GM18870 (cell line): ENCODE results near the gene METTL8.
"Not testable (repeated sequence)": the region's sequence is repeated elsewhere in the genome, so short reads cannot be mapped to it uniquely, and the experiment has no call there.

Experiments
- ATAC-seq: cut with Tn5 transposase; IDR thresholded peaks from one replicate; pipeline ENCODE4 v1.9.1; 2021; ENCODE audit warnings: moderate library complexity; ENCODE audit not compliant: unreplicated experiment

Gene METTL8

DNA sequence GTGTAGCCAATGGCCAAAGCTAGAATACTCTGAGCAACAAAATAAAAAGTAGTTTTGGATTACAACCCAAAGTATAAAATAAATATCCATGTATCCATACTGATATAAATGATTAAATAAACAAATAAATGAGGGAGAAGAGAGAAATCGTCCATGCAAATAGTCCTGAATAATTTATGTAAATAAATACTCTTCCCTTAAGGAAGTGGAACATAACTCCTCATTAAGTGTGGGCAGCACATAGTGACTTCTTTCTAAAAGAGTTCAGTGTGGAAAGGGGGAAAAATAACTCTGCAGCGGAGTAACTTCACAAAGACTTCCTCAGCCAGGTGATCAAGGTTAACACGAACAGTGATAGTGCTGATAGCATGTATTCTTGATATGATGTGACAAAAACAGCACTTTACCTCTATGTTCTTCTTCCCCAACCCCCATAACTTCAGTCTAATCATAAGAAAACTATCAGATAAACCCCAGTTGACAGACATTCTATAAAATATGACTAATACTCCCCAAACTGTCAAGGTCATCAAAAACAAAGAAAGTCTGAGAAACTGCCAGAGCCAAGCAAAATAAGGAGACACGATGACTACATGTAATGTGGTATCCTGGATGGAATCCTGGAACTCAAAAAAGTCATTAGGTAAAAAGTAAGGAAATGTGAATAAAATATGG is 30.7 kb downstream of the METTL8 start:
- no peak for ATAC-seq

GRCh38 chr2:171401947-171402346 is 31.8 kb downstream of the METTL8 start:
- no peak for ATAC-seq

DNA sequence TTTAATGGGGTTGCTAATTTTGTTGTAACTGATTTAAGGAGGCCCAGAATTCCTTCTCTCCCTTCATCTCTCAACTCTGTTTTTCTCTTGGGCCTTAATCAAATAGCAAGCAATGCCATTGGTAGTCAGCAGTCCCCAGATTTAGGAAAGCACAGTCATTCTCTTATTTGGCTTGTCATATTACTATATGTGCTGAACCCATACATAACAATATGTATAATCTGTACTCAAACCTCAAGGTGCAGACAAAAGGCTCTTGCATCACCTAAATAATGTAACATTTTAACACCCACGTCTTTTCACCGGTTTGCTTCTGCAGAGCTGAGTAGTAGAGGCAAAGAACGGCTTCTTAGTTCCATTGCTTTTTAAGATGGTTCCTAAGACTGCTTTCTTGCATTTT is 33.4 kb downstream of the METTL8 start:
- ATAC-seq, result no peak

- no peak for ATAC-seq
These were observed 34.5 kb downstream of the METTL8 start for GRCh38 chr2:171399292-171399691.

GRCh38 chr2:171394164-171394740 is 39.5 kb downstream of the METTL8 start:
- ATAC-seq, result no peak

GRCh38 chr2:171393487-171393886 is 40.3 kb downstream of the METTL8 start:
- ATAC-seq, result no peak

DNA sequence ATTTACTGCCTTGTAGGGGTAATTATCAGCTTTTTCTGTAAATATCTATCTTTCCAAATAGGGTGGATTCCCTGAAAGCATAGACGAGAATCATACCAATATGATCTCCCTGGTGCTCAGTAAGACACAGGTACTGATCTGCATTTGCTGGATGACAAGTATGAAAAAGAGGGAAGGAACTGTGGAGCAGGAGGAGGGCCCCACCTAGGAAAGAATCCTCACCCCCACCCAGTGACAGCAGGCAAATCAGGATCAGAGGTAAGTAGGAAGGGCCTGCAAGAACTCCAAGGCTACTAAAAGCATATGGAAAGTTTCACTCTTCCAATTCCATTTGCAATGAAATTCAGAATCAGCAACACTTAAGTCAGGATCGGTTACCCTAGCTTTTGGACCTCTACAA is 42.3 kb downstream of the METTL8 start:
- ATAC-seq, result no peak

- no peak for ATAC-seq
These were observed 42.8 kb downstream of the METTL8 start for GRCh38 chr2:171390941-171391516.

DNA sequence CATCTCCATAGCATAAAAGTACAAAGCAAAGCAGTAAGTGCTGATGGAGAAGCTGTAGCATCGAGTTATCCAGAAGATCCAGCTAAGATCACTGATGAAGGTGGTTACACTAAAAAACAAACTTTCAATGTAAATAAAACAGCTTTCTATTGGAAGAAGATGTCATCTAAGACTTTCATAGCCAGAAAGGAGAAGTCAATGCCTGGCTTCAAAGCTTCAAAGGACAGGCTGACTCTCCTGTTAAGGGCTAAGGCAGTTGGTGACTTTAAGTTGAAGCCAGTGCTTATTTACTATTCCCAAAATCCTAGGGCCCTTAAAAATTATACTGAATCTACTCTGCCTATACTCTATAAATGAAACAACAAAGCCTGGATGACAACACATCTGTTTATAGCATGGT is 44.0 kb downstream of the METTL8 start:
- ATAC-seq, result no peak

DNA sequence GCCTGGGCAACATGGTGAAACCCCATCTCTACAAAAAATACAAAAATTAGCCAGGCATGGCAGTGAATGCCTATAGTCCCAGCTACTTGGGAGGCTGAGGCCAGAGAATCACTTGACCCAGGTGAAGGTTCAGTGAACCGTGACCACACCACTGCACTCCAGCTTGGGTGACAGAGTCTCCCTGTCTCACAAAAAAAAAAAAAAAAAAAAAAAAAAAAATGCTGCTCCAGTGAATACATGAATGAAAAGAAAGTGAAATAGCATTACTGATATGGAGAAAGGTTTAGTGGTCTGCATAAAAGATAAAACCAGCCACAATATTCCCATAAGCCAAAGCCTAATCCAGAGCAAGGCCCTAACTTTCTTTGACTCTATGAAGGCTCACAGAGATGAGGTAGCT is 44.5 kb downstream of the METTL8 start:
- peak; percentile 49 for ATAC-seq

- no peak for ATAC-seq
These were observed 46.7 kb downstream of the METTL8 start for GRCh38 chr2:171387052-171387451.

- ATAC-seq, result no peak
These were observed 47.2 kb downstream of the METTL8 start for GRCh38 chr2:171386627-171387026.

DNA sequence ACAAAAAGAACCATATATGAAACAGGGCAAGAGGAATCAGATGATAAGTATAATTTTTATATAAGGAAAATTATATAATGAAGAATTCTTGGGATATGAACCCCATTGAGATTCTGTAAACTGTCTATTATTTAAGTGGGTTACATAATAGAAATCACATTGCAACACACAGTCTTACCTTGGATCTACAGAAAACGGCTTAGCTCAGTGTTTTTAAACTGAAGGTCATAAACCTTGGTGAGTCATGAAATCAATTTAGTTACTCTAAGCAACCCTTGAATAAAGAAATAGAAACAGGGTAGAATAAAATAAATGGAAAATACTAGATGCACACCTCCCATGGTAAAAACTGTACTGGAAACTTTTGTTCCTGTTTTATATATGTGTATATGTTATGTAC is 50.7 kb downstream of the METTL8 start:
- ATAC-seq, result no peak

GRCh38 chr2:171382175-171382574 is 51.6 kb downstream of the METTL8 start:
- not testable (repeated sequence) for ATAC-seq

DNA sequence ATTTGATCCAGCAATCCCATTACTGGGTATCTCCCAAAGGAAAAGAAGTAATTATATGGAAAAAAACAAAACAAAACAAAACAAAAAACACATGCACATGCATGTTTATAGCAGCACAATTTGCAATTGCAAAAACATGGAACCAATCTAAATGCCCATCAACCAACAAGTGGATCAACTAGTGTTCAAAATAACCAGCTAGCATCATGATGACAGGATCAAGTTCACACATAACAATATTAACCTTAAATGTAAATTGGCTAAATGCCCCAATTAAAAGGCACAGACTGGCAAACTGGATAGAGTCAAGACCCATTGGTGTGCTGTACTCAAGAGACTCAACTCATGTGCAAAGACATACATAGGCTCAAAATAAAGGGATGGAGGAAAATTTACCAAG is 55.9 kb downstream of the METTL8 start:
- not testable (repeated sequence) for ATAC-seq

GRCh38 chr2:171367692-171368091 is 66.1 kb downstream of the METTL8 start:
- ATAC-seq, result no peak

- no peak for ATAC-seq
These were observed 68.0 kb downstream of the METTL8 start for GRCh38 chr2:171365778-171366177.

- ATAC-seq, result no peak
These were observed 68.6 kb downstream of the METTL8 start for GRCh38 chr2:171365232-171365631.

DNA sequence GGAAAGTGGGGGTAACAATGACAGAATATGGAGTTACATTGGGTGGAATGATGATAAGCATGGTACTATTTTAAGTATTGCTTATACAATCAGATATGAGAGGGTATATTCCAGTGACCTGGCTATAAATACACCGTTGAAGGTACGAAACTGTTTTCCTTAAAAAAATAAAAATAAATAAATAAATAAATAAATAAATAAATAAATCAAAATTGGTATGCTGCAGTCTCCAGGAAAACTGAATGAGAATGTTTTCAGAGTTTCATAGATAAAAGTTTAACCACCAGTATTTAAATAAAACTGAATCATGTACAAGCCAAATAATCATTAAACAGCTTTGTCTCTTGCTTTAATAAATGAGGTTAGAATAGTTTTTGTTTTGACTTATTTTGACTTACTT is 71.4 kb downstream of the METTL8 start:
- no peak for ATAC-seq

- ATAC-seq, result no peak
These were observed 72.9 kb downstream of the METTL8 start for GRCh38 chr2:171360905-171361304.

DNA sequence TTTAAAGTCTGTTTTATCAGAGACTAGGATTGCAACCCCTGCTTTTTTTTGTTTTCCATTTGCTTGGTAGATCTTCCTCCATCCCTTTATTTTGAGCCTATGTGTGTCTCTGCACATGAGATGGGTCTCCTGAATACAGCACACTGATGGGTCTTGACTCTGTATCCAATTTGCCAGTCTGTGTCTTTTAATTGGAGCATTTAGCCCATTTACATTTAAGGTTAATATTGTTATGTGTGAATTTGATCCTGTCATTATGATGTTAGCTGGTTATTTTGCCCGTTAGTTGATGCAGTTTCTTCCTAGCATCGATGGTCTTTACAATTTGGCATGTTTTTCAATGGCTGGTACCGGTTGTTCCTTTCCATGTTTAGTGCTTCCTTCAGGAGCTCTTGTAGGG is 80.0 kb downstream of the METTL8 start:
- not testable (repeated sequence) for ATAC-seq

DNA sequence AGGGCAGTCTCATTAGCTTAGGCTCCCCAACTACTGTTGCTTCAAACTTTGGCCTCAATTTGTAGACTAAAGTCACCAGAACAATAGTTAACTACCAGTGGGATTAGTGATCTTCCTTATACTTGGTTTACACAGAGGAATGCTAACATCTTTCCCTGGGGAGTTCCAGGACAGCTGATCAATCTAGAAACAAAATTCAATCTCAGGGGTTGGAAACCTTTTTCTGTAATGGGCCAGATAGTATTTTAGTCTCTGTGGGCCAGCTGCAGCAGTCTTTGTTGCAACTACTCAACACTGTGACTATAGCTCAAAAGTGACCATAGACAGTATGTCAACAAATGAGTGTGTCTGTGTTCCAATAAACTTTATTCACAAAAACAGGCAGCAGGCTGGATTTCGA is 85.7 kb downstream of the METTL8 start:
- ATAC-seq, result no peak

- ATAC-seq, result no peak
These were observed 86.2 kb downstream of the METTL8 start for GRCh38 chr2:171347591-171348032.
